Pancreas (tissue), 10 donors: ENCODE results near the gene RERG. TPM values are rescaled to one million over a fixed set of nuclear protein-coding genes. Genes with fewer than 3 reads are reported as not detected.

Experiments used
- ATAC-seq, 4 donors: fragments of 200-7000 bp; cut with Tn5 transposase; one replicate each; pipeline versions ENCODE4 v1.8.0 to v1.9.1; 2020; ENCODE audit warnings: mild to moderate bottlenecking in 4 of 4, moderate library complexity in 4 of 4
- DNase-seq, 6 donors: peaks; one replicate each; pipeline ENCODE4 v3.0.0-alpha.2; 2020
- FAIRE-seq: peaks from 2 replicates; lab custom pipeline; 2012; peaks lifted over from hg19 to GRCh38; lab: Jason Lieb, UNC
- H3K27ac ChIP-seq, 4 donors: fragments of 200-600 bp; sonication (generic); 1 replicate in 3 of 4; 2 replicates in 1 of 4; pipeline versions ENCODE4 v1.5.0 to v1.8.0; 2020
- H3K27me3 ChIP-seq, 4 donors: fragments of 200-600 bp; one replicate each; pipeline ENCODE4 v1.8.0; 2021
- H3K36me3 ChIP-seq, 3 donors: fragments of 200-600 bp; sonication (generic) in 1 of 3; one replicate each; pipeline versions ENCODE4 v1.5.0 to v1.8.0; 2020 to 2021
- H3K4me1 ChIP-seq, 3 donors: fragments of 200-600 bp; one replicate each; pipeline ENCODE4 v1.8.0; 2021
- H3K4me3 ChIP-seq, 4 donors: fragments of 200-600 bp; sonication (generic) in 2 of 4; one replicate each; pipeline versions ENCODE4 v1.5.0 to v1.8.0; 2020 to 2021
- H3K9me3 ChIP-seq, 4 donors: fragments of 200-600 bp; one replicate each; pipeline ENCODE4 v1.8.0; 2021
- CTCF ChIP-seq, 4 donors: fragments of 200-600 bp; sonication (generic) in 3 of 4; IDR thresholded peaks; one replicate each; pipeline versions ENCODE4 v1.5.0 to v1.8.0; 2021; ENCODE audit warnings: antibody characterized with exemption in 4 of 4
- WGBS, 2 donors: extraction: QIAGEN DNeasy Blood & Tissue Kit; methylation state at CpG; one replicate each; pipeline ENCODE4 v1.1.7; 2013; 5-methylcytosine and 5-hydroxymethylcytosine counted together
- intact Hi-C, 3 donors: fragments of 100-400 bp; cut with DNase I; formaldehyde crosslinking; loops; one replicate each; pipeline versions ENCODE4 v1.11.1 to v1.14.2; 2022
- polyA plus RNA-seq, 2 donors: library from polyadenylated mRNA; stranded (reverse); fragments of 200-250 nt; gene quantifications; one replicate each; pipeline ENCODE4 v1.2.3, GENCODE V29; 2013
- total RNA-seq, 6 donors: library from RNA; stranded (reverse); fragmentation: NEBNext Ultra II Directional in 4 of 6; extraction: Animal tissue kit (Norgen Biotek cat#: 25700) in 4 of 6; gene quantifications; one replicate each; pipeline versions ENCODE4 v1.2.1 to v1.2.4, GENCODE V29; 2021 to 2023
- donor health status: healthy with polysubstance abuse.
- donor health status: DM: no; HTN: no; CAD: no; lungs with moderate emphysema.
- donor health status: DM: no; HTN: no; CAD: no.
- donor health status: control.
- donor health status: control.
- donor health status: Bipolar disorder and iron deficiency.
- donor health status: DM: yes; HTN: yes; CAD: no.
- donor health status: DM: no; HTN: no; CAD: no.
- donor health status: DM: no; HTN: no; CAD: no.
- donor health status: DM: yes; HTN: yes; CAD: no.

RERG gene
- total and polyA plus RNA-seq, 8 donors: 2.0 to 10.4 (median 5.5) TPM

DNA sequence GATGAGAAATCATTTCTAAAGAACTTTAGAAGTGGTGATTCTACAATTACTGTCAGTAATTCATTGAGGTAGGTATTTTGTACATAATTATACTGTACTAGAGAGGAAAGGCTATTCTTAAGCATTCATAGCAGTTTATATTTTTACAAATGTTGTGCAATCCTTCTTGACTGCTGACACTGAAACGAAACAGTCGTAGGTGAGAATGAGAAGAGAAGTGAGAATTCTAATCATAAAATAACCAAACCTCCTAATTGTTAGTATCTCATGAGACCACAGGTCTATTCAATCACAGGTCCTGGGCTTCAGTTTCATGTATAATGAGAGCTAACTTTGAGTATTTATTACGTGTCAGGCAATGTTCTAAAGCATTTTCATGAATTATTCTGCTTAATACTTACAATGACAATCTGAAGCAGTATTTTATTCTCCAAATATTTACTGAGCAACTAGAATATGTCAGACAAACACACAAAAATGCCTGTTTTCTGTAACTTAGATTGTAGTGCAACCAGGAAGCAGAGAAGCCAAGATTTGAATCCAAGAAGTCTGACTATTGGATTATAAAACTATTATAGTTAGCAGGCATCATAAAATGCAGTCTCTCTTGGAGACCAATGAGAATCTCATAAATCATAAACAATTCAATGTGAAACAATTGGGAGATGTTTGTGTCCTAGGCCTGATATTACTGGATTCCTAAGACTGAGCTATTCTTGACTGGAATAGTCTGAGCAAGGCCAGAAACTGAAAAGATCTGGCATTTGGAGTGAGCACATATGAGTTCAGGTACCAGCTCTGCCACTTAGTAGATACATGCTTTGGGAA is 24.3 kb downstream of the RERG start:
- FAIRE-seq (peak; percentile 32), ATAC-seq (no peak), DNase-seq (no peak)
- no peaks in the 10 kb centered on the region for H3K9me3 ChIP-seq
- TF ChIP-seq CTCF (IDR thresholded peaks at IDR 0.05): no peak
- peak overlapping the region in 2 of 4 donors; percentile 4 to 52 for H3K27ac ChIP-seq
- intact Hi-C loops: no loop called here
- no peak overlapping the region for H3K4me3 ChIP-seq
- H3K4me1 ChIP-seq: peaks cover 0 to 8% (median 0%) of the 10 kb centered on the region in 3 donors
- 63 to 64% methylated on average over 3 of the region's 3 CpGs for WGBS, 2 donors
- H3K36me3 ChIP-seq: no peaks in the 10 kb centered on the region
- no peaks in the 10 kb centered on the region for H3K27me3 ChIP-seq

DNA sequence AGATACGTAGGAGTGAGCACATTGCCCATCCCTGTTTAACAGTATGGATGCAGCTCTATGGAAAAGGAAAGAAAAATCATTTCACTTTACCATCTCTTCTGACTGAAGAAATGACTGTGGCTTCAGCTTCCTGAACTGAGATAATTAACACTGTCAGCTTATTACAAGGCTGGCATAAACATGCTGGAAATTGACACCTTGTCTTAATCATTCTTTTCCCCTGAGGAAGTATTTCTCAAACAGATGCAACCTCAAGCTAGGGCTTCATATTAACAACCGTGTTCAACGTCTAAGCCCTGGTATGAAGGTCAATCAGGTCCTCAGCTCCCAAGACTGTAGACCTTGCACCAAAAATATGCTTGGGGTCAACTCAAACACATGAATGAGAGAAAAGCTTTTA is 25.0 kb downstream of the RERG start:
- no peak for DNase-seq
- Histone ChIP-seq H3K4me3 (no peak overlapping the region), H3K36me3 (no peaks in the 10 kb centered on the region), H3K27ac (peak overlapping the region in 1 of 4 donors; percentile 52), H3K27me3 (no peaks in the 10 kb centered on the region), H3K4me1 (peaks cover 0 to 8% (median 0%) of the 10 kb centered on the region in 3 donors), H3K9me3 (no peaks in the 10 kb centered on the region)
- 54 to 66% methylated on average over 3 of the region's 3 CpGs for WGBS, 2 donors
- no peak for FAIRE-seq
- TF ChIP-seq CTCF (IDR thresholded peaks at IDR 0.05): no peak
- intact Hi-C loops: no loop called here
- no peak for ATAC-seq

DNA sequence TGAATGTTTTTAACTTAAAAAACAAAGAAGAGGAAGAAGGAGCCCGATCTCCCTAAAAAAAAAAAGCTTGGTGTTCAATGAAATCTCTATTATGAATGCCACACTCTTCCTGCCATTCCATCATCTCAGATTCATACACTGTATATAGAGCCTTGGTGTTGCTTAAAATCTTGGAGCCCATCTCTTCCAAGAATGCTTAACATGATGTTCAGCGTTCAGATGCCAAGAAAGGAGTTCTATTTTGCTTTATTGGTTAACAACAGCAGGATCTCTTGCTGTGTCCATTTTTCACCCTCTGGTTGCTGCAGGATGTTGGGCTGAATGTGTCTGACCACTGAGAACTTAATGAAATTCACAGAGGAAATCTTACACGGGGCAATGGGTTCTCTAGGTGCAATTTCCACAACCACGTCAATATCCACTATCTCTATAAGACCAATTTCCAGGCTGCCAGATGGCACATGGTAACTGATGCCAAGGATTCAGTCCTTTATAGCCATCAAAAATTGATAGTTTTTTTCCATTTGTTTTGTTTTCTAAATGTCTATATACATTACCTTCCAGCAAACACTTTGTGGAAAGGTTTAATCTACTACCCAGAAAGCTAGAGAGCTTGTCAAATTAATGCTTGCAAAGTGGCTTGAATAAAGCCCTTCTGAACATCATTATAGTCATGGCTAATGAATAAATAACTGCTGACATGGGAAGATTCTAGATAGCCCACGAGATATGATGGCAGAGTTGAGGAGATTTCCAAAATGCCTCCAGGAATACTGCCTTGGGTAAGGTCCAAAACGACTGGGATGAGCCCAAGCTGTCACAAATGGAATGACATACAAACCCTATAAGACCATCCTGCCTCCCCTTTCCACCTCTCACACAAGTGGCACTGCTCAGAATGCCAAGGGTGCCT is 26.5 kb downstream of the RERG start:
- TF ChIP-seq CTCF (IDR thresholded peaks at IDR 0.05): no peak
- ATAC-seq (no peak), FAIRE-seq (no peak), DNase-seq (no peak)
- Histone ChIP-seq H3K4me1 (peaks cover 0 to 8% (median 0%) of the 10 kb centered on the region in 3 donors), H3K27ac (peak overlapping the region in 2 of 4 donors; percentile 50 to 57), H3K4me3 (no peak overlapping the region), H3K9me3 (no peaks in the 10 kb centered on the region), H3K27me3 (no peaks in the 10 kb centered on the region), H3K36me3 (no peaks in the 10 kb centered on the region)
- intact Hi-C loops: no loop called here
- WGBS, 2 donors: 40 to 52% methylated on average over 6 of the region's 6 CpGs

GRCh38 chr12:15193946-15194345 is 27.3 kb downstream of the RERG start:
- intact Hi-C loops: no loop called here
- Histone ChIP-seq H3K27ac (peak overlapping the region in 2 of 4 donors; percentile 50 to 57), H3K4me3 (no peak overlapping the region), H3K36me3 (no peaks in the 10 kb centered on the region), H3K27me3 (no peaks in the 10 kb centered on the region), H3K4me1 (peaks cover 0 to 8% (median 0%) of the 10 kb centered on the region in 3 donors), H3K9me3 (no peaks in the 10 kb centered on the region)
- 38 to 41% methylated on average over 3 of the region's 3 CpGs for WGBS, 2 donors
- DNase-seq (no peak), ATAC-seq (peak in 3 of 4 donors; percentile 56 to 70 (median 67)), FAIRE-seq (no peak)
- no peak for TF ChIP-seq CTCF (IDR thresholded peaks at IDR 0.05)
